Psoas muscle (tissue), 8 donors: Measurements from ENCODE around the gene PCDHB14. TPM values are rescaled to one million over a fixed set of nuclear protein-coding genes. Genes with fewer than 3 reads are reported as not detected.
"Not testable (repeated sequence)": the region's sequence is repeated elsewhere in the genome, so short reads cannot be mapped to it uniquely, and the experiment has no call there.

Experiments
- ATAC-seq, 4 donors: fragments of 200-7000 bp; cut with Tn5 transposase; one replicate each; pipeline ENCODE4 v1.9.1; 2020; ENCODE audit warnings: moderate library complexity in 3 of 4, mild to moderate bottlenecking in 2 of 4
- DNase-seq, 2 donors: peaks; one replicate each; pipeline ENCODE4 v3.0.0-alpha.2; 2020
- H3K27ac ChIP-seq: fragments of 200-600 bp; one replicate; pipeline ENCODE4 v1.8.0; 2022
- H3K27me3 ChIP-seq, 3 donors: fragments of 200-600 bp in 1 of 3; one replicate each; pipeline versions ENCODE4 v1.6.1 to v1.8.0; 2013 to 2022; ENCODE audit warnings: low read length in 2 of 3, mild to moderate bottlenecking in 2 of 3, moderate library complexity in 1 of 3; ENCODE audit not compliant: insufficient read depth in 3 of 3
- H3K36me3 ChIP-seq, 2 donors: fragments of 200-600 bp in 1 of 2; one replicate each; pipeline versions ENCODE4 v1.6.1 to v1.8.0; 2013 to 2022; ENCODE audit warnings: low read depth in 1 of 2, mild to moderate bottlenecking in 1 of 2, moderate library complexity in 1 of 2; ENCODE audit not compliant: insufficient read depth in 1 of 2
- H3K4me1 ChIP-seq: fragments of 200-600 bp; one replicate; pipeline ENCODE4 v1.8.0; 2022
- H3K4me3 ChIP-seq: fragments of 200-600 bp; one replicate; pipeline ENCODE4 v1.8.0; 2022; ENCODE audit warnings: mild to moderate bottlenecking
- H3K9me3 ChIP-seq: fragments of 200-600 bp; one replicate; pipeline ENCODE4 v1.8.0; 2022
- CTCF ChIP-seq: fragments of 200-600 bp; IDR thresholded peaks from one replicate; pipeline ENCODE4 v1.8.0; 2022; ENCODE audit warnings: antibody characterized with exemption
- WGBS, 3 donors: extraction: QIAGEN DNeasy Blood & Tissue Kit; methylation state at CpG; one replicate each; pipeline versions ENCODE4 v1.1.6 to v1.1.7; 2013; 5-methylcytosine and 5-hydroxymethylcytosine counted together
- intact Hi-C, 2 donors: fragments of 100-400 bp; cut with DNase I; formaldehyde crosslinking; loops; one replicate each; pipeline versions ENCODE4 v1.11.0 to v1.14.2; 2022
- polyA plus RNA-seq, 3 donors: library from polyadenylated mRNA; stranded (reverse); fragments of 200-250 nt; gene quantifications; one replicate each; pipeline ENCODE4 v1.2.3, GENCODE V29; 2013
- total RNA-seq, 4 donors: library from RNA; stranded (reverse); fragmentation: NEBNext Ultra II Directional in 2 of 4; extraction: Animal tissue kit (Norgen Biotek cat#: 25700) in 2 of 4; gene quantifications; one replicate each; pipeline versions ENCODE4 v1.2.1 to v1.2.4, GENCODE V29; 2021 to 2023
- donor health status: healthy with polysubstance abuse.
- donor health status: DM: no; HTN: no; CAD: no; lungs with moderate emphysema.
- donor health status: Bipolar disorder and iron deficiency.
- donor health status: healthy.
- donor health status: DM: yes; HTN: yes; CAD: no.
- donor health status: DM: no; HTN: no; CAD: no.
- donor health status: DM: no; HTN: no; CAD: no.
- donor health status: DM: yes; HTN: yes; CAD: no.

Gene PCDHB14
- total and polyA plus RNA-seq, 7 donors = 0.20 to 0.75 (median 0.49) TPM

GRCh38 chr5:141180313-141180712 lies 42.8 kb upstream of the PCDHB14 start:
- no peak for DNase-seq
- intact Hi-C loops = no loop called here
- H3K27ac ChIP-seq = no peak overlapping the region
- peaks cover 13% of the 10 kb centered on the region for H3K9me3 ChIP-seq
- H3K4me1 ChIP-seq = no peaks in the 10 kb centered on the region
- TF ChIP-seq CTCF = no peak
- peaks cover 0 to 63% (median 5%) of the 10 kb centered on the region in 3 donors for H3K27me3 ChIP-seq
- no peaks in the 10 kb centered on the region for H3K36me3 ChIP-seq
- WGBS, 3 donors = 26 to 65% (median 50%) methylated on average over 1 of the region's 1 CpG
- no peak for ATAC-seq
- H3K4me3 ChIP-seq = no peak overlapping the region

GRCh38 chr5:141182248-141182647 lies 40.9 kb upstream of the PCDHB14 start, which contains the start of gene PCDHB16:
Gene PCDHB16, plus strand, starts transcription at chr5:141182387. Its CDS starts 173 bp downstream, at chr5:141182560.
- peak; percentile 23 for TF ChIP-seq CTCF
- no peaks in the 10 kb centered on the region for H3K4me1 ChIP-seq
- H3K27ac ChIP-seq = no peak within 1 kb of the TSS
- ATAC-seq = no peak
- peaks cover 0 to 49% (median 5%) of the 10 kb centered on the region in 3 donors for H3K27me3 ChIP-seq
- peak within 1 kb of the TSS; percentile 43 for H3K4me3 ChIP-seq
- intact Hi-C loops = no loop called here
- no peaks in the 10 kb centered on the region for H3K36me3 ChIP-seq
- H3K9me3 ChIP-seq = peaks cover 19% of the 10 kb centered on the region
- WGBS, 3 donors = 6 to 11% (median 10%) methylated on average over 13 of the region's 13 CpGs
- DNase-seq = peak in 1 of 2 donors; percentile 29

GRCh38 chr5:141184117-141184855 lies 38.9 kb upstream of the PCDHB14 start:
- H3K4me3 ChIP-seq, H3K36me3 ChIP-seq, H3K27ac ChIP-seq, DNase-seq, intact Hi-C loops, H3K4me1 ChIP-seq, ATAC-seq: not testable (repeated sequence)
- H3K27me3 ChIP-seq = peaks cover 0 to 41% (median 5%) of the 10 kb centered on the region in 3 donors
- 34 to 35% (median 34%) methylated on average over 17 to 50 of the region's 69 CpGs for WGBS, 3 donors
- H3K9me3 ChIP-seq = peaks cover 19% of the 10 kb centered on the region

DNA sequence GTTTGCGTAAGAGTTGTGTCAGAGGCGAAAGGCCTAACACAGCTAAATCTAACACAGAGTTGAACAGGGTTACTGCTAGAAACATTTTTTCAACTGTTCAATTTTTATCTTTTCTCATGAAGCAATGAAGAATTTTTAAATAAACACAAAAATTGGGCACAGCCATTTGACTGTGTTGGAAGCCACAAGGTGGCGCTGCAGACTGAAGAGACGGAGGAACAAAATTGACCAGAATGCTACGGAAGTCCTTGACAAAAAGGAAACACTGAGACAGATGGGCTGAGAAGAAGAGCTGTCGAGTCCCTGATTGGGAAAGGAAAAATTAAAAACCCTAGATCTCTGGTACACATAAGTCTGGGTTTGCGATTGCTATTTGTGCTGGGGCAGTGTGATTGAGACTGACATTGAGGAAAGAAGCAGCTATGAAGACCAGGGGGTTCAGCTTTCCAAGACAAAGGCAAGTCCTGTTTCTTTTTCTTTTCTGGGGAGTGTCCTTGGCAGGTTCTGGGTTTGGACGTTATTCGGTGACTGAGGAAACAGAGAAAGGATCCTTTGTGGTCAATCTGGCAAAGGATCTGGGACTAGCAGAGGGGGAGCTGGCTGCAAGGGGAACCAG lies 36.1 kb upstream of the PCDHB14 start, which contains the start of gene PCDHB9:
Gene PCDHB9 (plus strand): TSS at position 265 of the 616 bp plus-strand sequence. CDS start 158 bp downstream, at position 423.
- Histone ChIP-seq H3K27ac (no peak within 1 kb of the TSS), H3K4me3 (no peak within 1 kb of the TSS), H3K36me3 (no peaks in the 10 kb centered on the region), H3K9me3 (peaks cover 21% of the 10 kb centered on the region), H3K27me3 (peaks cover 0 to 33% (median 5%) of the 10 kb centered on the region in 3 donors), H3K4me1 (no peaks in the 10 kb centered on the region)
- intact Hi-C loops = no loop called here
- DNase-seq (no peak), ATAC-seq (no peak)
- TF ChIP-seq CTCF = no peak
- 16 to 19% (median 19%) methylated on average over 9 of the region's 9 CpGs for WGBS, 3 donors

DNA sequence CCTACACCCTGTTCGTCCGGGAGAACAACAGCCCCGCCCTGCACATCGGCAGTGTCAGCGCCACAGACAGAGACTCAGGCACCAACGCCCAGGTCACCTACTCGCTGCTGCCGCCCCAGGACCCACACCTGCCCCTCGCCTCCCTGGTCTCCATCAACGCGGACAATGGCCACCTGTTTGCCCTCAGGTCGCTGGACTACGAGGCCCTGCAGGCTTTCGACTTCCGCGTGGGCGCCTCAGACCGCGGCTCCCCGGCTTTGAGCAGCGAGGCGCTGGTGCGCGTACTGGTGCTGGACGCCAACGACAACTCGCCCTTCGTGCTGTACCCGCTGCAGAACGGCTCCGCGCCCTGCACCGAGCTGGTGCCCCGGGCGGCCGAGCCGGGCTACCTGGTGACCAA lies 34.5 kb upstream of the PCDHB14 start:
- H3K27ac ChIP-seq, H3K4me3 ChIP-seq, DNase-seq, intact Hi-C loops, ATAC-seq, H3K4me1 ChIP-seq, H3K36me3 ChIP-seq: not testable (repeated sequence)
- WGBS, 3 donors = 28 to 35% (median 30%) methylated on average over 27 to 32 of the region's 37 CpGs
- H3K9me3 ChIP-seq = peaks cover 18% of the 10 kb centered on the region
- H3K27me3 ChIP-seq = peaks cover 0 to 20% (median 7%) of the 10 kb centered on the region in 3 donors

- H3K27ac ChIP-seq, H3K4me1 ChIP-seq, intact Hi-C loops, H3K4me3 ChIP-seq, DNase-seq, ATAC-seq, H3K36me3 ChIP-seq: not testable (repeated sequence)
- H3K27me3 ChIP-seq = peaks cover 0 to 20% (median 5%) of the 10 kb centered on the region in 3 donors
- peaks cover 18% of the 10 kb centered on the region for H3K9me3 ChIP-seq
- WGBS, 3 donors = 27 to 29% (median 28%) methylated on average over 15 to 28 of the region's 35 CpGs
These were observed 34.0 kb upstream of the PCDHB14 start for GRCh38 chr5:141189131-141189530.
